Parathyroid adenoma (tissue), 2 donors: ENCODE results near the gene DAZL.

Source experiments
- H2AFZ ChIP-seq: fragments of 300-600 bp; sonication (generic); one replicate; pipeline ENCODE4 v1.7.0; 2017; ENCODE audit warnings: antibody characterized with exemption, mild to moderate bottlenecking
- H3K27ac ChIP-seq: fragments of 300-600 bp; sonication (generic); one replicate; pipeline ENCODE4 v1.7.0; 2017
- H3K27me3 ChIP-seq: fragments of 300-600 bp; sonication (generic); one replicate; pipeline ENCODE4 v1.7.0; 2017; ENCODE audit warnings: low read length; ENCODE audit not compliant: control insufficient read depth, insufficient read depth
- H3K36me3 ChIP-seq: fragments of 300-600 bp; sonication (generic); one replicate; pipeline ENCODE4 v1.7.0; 2017; ENCODE audit warnings: low read length; ENCODE audit not compliant: control insufficient read depth, insufficient read depth
- H3K4me1 ChIP-seq: fragments of 300-600 bp; sonication (generic); one replicate; pipeline ENCODE4 v1.7.0; 2017; ENCODE audit warnings: control low read depth
- H3K4me2 ChIP-seq: fragments of 300-600 bp; sonication (generic); one replicate; pipeline ENCODE4 v1.7.0; 2017; ENCODE audit warnings: low read length
- H3K4me3 ChIP-seq: fragments of 300-600 bp; sonication (generic); one replicate; pipeline ENCODE4 v1.7.0; 2017; ENCODE audit warnings: low read depth, low read length
- H3K79me2 ChIP-seq: fragments of 300-600 bp; sonication (generic); one replicate; pipeline ENCODE4 v1.7.0; 2017; ENCODE audit warnings: control low read depth
- H3K9ac ChIP-seq: fragments of 300-600 bp; sonication (generic); one replicate; pipeline ENCODE4 v1.7.0; 2017; ENCODE audit warnings: mild to moderate bottlenecking
- H3K9me3 ChIP-seq: fragments of 300-600 bp; sonication (generic); one replicate; pipeline ENCODE4 v1.7.0; 2017; ENCODE audit warnings: low read length; ENCODE audit not compliant: control insufficient read depth
- CTCF ChIP-seq: fragments of 300-600 bp; sonication (generic); IDR thresholded peaks from one replicate; pipeline ENCODE4 v1.7.0; 2017; ENCODE audit warnings: antibody characterized with exemption, mild to moderate bottlenecking
- donor health status: primary hyperparathyroidism.

DAZL gene

GRCh38 chr3:16548721-16549120, 56.5 kb downstream of the DAZL start:
- H2AFZ ChIP-seq, result no peak overlapping the region
- no peaks in the 10 kb centered on the region for H3K36me3 ChIP-seq
- no peaks in the 10 kb centered on the region for H3K4me1 ChIP-seq
- H3K4me2 ChIP-seq, result no peak overlapping the region
- no peak for TF ChIP-seq CTCF
- no peaks in the 10 kb centered on the region for H3K9me3 ChIP-seq
- H3K79me2 ChIP-seq, result no peaks in the 10 kb centered on the region
- no peaks in the 10 kb centered on the region for H3K27me3 ChIP-seq
- no peak overlapping the region for H3K4me3 ChIP-seq
- no peak overlapping the region for H3K9ac ChIP-seq
- H3K27ac ChIP-seq, result no peak overlapping the region

- Histone ChIP-seq H3K4me3 (no peak overlapping the region), H3K9me3 (no peaks in the 10 kb centered on the region), H2AFZ (no peak overlapping the region), H3K4me1 (no peaks in the 10 kb centered on the region), H3K9ac (no peak overlapping the region), H3K4me2 (no peak overlapping the region), H3K27me3 (no peaks in the 10 kb centered on the region), H3K36me3 (no peaks in the 10 kb centered on the region), H3K79me2 (no peaks in the 10 kb centered on the region), H3K27ac (no peak overlapping the region)
- TF ChIP-seq CTCF, result no peak
These were observed 57.5 kb downstream of the DAZL start for GRCh38 chr3:16547561-16548357.

GRCh38 chr3:16546186-16547010, 58.8 kb downstream of the DAZL start:
- TF ChIP-seq CTCF, result no peak
- Histone ChIP-seq H3K9me3 (no peaks in the 10 kb centered on the region), H3K27me3 (no peaks in the 10 kb centered on the region), H3K4me2 (no peak overlapping the region), H3K4me3 (no peak overlapping the region), H3K4me1 (no peaks in the 10 kb centered on the region), H3K27ac (peak overlapping the region; percentile 67), H3K36me3 (no peaks in the 10 kb centered on the region), H2AFZ (no peak overlapping the region), H3K79me2 (no peaks in the 10 kb centered on the region), H3K9ac (no peak overlapping the region)

GRCh38 chr3:16545413-16546185, 59.6 kb downstream of the DAZL start:
- Histone ChIP-seq H3K27me3 (no peaks in the 10 kb centered on the region), H3K9ac (no peak overlapping the region), H3K27ac (peak overlapping the region; percentile 67), H3K4me1 (no peaks in the 10 kb centered on the region), H3K36me3 (no peaks in the 10 kb centered on the region), H3K4me2 (no peak overlapping the region), H3K79me2 (no peaks in the 10 kb centered on the region), H2AFZ (no peak overlapping the region), H3K4me3 (no peak overlapping the region), H3K9me3 (no peaks in the 10 kb centered on the region)
- TF ChIP-seq CTCF, result no peak
